NCI-H146 (cell line): ENCODE results near the gene SCNN1A.

Experiments
- DNase-seq: peaks from one replicate; lab custom pipeline; 2025; lab: John Stamatoyannopoulos, UW

SCNN1A gene

GRCh38 chr12:6375269-6376078 is at the start of gene SCNN1A:
Gene SCNN1A, minus strand, starts transcription at chr12:6375563. Its CDS starts 780 bp downstream, at chr12:6374783.
- peak; percentile 99 for DNase-seq

- no peak for DNase-seq
Observed at GRCh38 chr12:6424866-6425265, 49.5 kb upstream of the SCNN1A start.

- DNase-seq = no peak
Observed at GRCh38 chr12:6424008-6424347, 48.6 kb upstream of the SCNN1A start.

- peak; percentile 95 for DNase-seq
Observed at GRCh38 chr12:6423267-6424007, 48.1 kb upstream of the SCNN1A start.

- no peak for DNase-seq
Observed at GRCh38 chr12:6420364-6420763, 45.0 kb upstream of the SCNN1A start.

GRCh38 chr12:6418796-6419195 is 43.4 kb upstream of the SCNN1A start:
- no peak for DNase-seq

GRCh38 chr12:6416596-6416995 is 41.2 kb upstream of the SCNN1A start:
- DNase-seq = no peak

- no peak for DNase-seq
Observed at GRCh38 chr12:6407236-6407954, 32.0 kb upstream of the SCNN1A start.

GRCh38 chr12:6405963-6406362 is 30.6 kb upstream of the SCNN1A start:
- no peak for DNase-seq

- no peak for DNase-seq
Observed at GRCh38 chr12:6404390-6404789, 29.0 kb upstream of the SCNN1A start.

- no peak for DNase-seq
Observed at GRCh38 chr12:6399884-6400644, 24.7 kb upstream of the SCNN1A start.

- no peak for DNase-seq
Observed at GRCh38 chr12:6396031-6396430, 20.7 kb upstream of the SCNN1A start.

- DNase-seq = no peak
Observed at GRCh38 chr12:6394398-6394797, 19.0 kb upstream of the SCNN1A start.

GRCh38 chr12:6393109-6393508 is 17.7 kb upstream of the SCNN1A start:
- no peak for DNase-seq

- no peak for DNase-seq
Observed at GRCh38 chr12:6392504-6392903, 17.1 kb upstream of the SCNN1A start.

GRCh38 chr12:6391013-6391412 is 15.7 kb upstream of the SCNN1A start:
- DNase-seq = no peak

- DNase-seq = no peak
Observed at GRCh38 chr12:6390084-6390799, 14.9 kb upstream of the SCNN1A start.

GRCh38 chr12:6387541-6387940 is 12.2 kb upstream of the SCNN1A start:
- no peak for DNase-seq

GRCh38 chr12:6386491-6386890 is 11.1 kb upstream of the SCNN1A start:
- no peak for DNase-seq

- no peak for DNase-seq
Observed at GRCh38 chr12:6386038-6386437, 10.7 kb upstream of the SCNN1A start.
